CD4-positive, alpha-beta T cell treated with Interferon gamma for 1 hour (primary cell): Measurements from ENCODE around the gene LCN9.
"Not testable (repeated sequence)": the region's sequence is repeated elsewhere in the genome, so short reads cannot be mapped to it uniquely, and the experiment has no call there.

Experiments used
- DNase-seq: peaks from one replicate; pipeline ENCODE4 v3.0.0-alpha.2; 2020

Gene LCN9

DNA sequence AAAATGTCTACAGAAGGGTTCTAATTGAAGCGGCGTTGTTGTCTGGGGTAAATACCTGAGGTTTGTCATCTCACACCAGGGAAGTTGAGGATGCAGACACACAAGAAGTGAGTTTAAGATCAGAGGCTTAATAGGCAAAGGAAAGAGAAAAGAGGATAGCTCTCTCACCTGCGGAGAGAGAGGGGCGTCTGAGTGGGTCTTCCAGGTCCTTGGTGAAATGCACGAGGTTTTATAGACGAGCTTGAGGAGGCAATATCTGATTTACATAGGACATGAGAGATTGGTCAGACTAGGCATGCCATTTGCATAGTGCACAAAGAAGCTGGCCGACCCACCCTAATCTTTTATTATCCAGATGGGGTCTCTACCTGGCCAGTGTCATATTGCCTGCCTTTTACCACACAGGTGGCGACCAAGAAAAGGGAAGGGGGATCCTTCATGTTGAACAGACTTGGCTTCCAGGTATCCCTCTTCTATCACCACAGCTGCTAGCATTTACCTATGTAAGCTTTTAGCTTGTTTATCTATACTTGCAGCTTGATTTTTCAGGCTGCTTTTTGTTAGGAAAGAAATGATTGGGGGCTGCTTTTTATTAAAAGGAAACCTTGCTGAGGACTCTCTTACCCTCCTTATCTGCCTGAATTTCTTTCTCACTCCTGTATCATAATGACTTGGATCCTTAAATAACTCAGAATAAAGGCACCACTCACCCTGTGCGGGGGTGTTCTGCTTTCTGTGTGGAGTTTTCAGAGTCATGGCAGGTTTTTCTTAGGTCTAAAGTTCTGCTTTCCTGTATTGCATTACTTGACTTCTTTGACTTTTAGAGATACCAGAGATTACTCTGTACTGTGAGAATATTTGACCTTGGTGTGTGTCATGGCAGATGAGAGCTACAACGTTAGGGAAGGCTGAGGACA lies 14.4 kb upstream of the LCN9 start:
- DNase-seq, result no peak

DNA sequence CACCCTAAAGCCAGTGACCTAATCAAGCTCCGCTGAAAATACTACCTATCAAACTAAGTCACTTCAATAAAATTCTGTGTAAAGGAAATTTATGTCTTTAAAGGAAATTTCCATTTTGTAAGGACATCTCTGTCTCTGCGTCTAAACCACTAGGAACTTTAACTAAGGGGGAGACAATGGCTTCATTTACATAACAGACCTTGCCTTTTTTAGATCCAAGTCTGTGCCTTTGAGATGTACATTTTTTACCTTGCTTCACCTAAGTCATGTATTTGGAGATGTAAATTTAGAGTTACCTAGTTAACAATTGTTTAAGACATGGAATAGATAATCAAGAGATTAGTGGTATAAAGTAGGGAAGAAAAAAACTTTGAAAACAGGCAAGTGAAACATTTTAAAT lies 13.6 kb upstream of the LCN9 start:
- no peak for DNase-seq

DNA sequence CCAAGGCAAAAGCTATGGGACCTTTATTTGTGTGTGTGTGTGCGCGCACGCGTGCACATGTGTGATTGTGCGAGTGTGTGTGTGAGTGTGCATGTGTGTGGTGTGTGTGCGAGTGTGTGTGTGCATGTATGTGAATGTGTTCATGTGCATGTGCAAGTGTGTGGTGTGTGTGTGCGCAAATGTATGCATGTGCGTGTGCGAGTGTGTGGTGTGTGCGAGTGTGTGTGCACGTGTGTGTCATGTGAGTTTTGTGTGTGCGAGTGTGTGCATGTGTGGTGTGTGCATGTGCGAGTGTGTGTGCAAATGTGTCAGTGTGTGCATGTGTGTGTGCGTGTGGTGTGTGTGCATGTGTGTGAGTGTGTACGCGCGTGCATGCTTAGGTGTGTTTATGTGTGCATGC lies 12.7 kb upstream of the LCN9 start:
- DNase-seq, result no peak

DNA sequence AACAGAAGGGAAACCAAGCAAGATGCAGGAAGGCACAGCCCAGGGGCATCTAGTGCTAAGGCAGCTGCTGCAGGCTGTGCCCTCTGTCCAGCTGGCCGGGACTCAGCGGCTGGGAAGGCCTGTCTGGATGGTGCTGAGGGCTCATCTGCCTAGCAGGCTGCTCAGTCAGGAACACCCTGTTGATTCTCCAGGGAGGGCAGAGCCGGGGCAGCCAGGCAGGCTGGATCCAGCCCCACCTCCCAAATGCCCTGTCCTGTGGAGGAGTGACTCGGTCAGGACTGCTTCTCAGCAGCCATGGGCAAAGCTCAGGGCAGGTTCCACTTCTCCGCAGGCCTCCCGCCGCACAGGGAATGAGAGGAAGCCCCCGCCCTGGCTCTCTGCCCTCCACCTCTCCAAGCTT lies 7.8 kb upstream of the LCN9 start:
- no peak for DNase-seq

DNA sequence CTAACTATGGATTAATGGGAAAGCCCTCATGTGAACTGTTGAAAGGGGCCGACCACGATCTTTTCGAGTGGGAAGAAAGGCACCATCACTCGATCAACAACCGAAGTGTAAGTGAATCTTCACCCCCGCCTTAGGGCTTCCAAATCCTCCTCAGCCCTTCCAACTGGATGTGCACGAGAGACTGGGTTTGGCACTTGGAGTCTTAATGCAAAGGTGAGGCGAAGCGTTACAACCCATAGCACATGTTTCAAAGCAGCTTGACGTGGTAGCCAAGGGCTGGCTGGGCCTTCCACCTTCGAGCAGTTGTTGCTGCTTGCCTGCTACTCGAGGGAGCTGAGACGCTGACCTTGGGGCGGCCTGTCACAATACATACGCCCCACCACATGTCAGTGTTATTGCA lies 5.7 kb upstream of the LCN9 start:
- no peak for DNase-seq

DNA sequence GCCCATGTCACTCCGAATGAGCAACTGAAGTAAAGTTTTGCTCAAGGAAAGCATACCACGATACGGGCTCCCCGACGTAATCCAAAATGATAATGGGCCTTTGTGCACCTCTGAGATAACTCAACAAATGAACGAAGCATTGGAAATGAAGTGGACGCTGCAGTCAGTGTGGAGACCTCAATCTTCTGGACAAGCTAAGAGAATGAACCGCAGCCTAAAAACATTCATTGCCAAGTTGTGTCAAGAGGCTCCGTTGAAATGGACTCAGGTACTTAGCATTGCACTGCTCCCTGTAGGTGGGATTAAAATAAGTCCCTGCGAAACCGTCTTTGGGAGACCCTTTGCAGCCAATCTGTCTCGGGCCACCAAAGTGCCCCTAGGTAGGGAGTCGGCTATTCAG lies 3.9 kb upstream of the LCN9 start:
- DNase-seq, result no peak

DNA sequence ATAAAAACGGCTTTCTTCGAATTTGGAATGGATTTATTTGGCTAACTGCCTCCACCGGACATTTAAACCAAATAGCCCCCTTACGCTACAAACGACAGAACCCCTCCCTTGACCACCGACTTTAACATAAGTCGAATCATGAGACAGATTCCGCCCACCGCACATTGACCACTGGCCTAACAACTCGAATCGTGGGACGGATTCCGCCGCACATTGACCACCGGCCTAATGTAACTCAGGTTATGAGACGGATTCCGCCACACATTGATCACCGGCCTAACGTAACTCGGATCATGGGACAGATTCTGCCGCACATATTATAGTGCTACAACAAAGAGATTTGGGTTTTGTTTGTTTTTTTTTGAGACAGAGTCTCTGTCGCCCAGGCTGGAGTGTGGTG lies 2.7 kb upstream of the LCN9 start:
- no peak for DNase-seq

DNA sequence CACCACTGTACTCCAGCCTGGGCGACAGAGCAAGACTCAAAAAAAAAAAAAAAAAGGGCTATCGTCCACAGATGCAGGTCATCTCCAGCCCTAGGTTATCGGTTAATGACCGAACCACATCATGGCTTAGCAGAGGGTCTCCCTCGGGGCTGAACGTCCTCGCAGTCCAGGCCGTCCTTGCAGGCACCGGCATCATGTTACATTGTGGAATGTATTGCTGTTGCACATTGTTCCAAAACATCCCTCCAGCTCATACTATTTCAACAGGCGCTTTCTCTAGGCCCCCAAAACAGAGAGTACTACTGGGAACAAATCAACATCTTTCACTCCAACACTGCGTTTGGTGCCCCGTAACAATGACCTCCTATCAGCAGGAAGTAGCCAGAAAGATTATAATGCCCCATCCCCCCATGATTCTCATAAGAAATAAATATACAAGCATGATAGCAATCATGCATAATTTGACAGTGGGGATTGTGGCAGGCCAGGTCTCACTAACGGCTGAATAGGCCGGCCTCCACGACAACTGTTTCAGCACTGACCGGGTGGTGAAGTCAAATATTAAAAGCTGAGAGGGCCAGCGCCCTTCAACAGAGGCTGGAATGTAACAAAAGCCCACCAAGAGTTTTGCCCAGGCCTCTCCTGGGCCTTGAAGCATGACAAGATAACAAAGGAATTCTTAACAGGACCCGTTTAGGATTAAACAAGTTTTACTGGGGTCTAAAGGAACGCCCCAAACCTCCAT lies 1.1 kb upstream of the LCN9 start:
- no peak for DNase-seq

DNA sequence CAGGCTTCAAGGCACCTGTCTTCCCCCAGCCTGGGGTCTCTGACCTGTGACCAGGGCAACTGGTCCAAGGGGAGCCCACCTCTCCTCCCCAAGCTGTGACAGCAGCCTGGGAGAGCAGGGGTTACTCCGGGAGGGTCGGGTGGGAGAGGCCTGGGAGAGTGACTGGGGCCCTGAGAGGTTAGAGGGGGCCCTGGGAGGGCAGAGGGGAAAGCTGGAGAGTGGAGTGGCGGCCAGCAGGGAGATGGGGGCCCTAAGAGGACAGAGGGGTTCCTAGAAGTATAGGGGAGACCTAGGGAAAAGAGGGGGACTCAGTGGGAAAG lies 302 bp downstream of the LCN9 start:
- no peak for DNase-seq

DNA sequence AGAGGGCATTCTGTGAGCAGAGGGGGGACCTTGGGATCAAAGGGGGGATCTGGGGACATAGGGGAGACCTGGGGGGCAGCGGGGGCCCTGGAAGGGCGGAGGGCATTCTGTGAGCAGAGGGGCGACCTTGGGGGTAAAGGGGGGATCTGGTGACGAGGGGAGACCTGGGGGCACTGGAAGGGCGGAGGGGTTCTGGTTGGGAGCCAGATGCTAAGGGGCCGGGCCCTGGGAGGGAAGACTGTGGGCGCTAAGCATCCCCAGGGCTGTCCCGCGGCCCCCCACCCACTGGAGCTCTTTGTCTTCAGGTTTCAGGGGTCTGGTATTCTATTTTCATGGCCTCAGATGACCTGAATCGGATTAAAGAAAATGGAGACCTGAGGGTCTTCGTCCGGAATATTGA lies 748 bp downstream of the LCN9 start:
- DNase-seq, result no peak

DNA sequence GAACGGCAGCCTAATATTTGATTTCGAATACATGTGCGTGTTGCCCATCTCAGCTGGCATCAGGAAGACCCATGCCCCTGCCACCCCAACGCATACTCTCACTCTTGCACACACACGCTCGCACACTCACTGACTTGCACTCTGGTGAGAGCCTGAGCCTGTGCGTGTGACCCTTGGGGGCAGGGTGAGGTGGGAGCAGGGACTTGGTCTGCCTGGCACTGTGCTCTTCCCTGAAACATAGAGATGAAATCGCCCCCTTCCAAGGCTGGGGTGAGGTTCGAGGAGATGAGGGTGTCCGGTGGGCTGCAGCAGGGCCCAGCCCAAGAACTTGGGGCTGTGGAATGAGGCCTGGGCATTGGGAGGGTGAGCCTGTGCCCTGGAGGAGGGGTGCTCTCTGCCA lies 1.2 kb downstream of the LCN9 start:
- no peak for DNase-seq

DNA sequence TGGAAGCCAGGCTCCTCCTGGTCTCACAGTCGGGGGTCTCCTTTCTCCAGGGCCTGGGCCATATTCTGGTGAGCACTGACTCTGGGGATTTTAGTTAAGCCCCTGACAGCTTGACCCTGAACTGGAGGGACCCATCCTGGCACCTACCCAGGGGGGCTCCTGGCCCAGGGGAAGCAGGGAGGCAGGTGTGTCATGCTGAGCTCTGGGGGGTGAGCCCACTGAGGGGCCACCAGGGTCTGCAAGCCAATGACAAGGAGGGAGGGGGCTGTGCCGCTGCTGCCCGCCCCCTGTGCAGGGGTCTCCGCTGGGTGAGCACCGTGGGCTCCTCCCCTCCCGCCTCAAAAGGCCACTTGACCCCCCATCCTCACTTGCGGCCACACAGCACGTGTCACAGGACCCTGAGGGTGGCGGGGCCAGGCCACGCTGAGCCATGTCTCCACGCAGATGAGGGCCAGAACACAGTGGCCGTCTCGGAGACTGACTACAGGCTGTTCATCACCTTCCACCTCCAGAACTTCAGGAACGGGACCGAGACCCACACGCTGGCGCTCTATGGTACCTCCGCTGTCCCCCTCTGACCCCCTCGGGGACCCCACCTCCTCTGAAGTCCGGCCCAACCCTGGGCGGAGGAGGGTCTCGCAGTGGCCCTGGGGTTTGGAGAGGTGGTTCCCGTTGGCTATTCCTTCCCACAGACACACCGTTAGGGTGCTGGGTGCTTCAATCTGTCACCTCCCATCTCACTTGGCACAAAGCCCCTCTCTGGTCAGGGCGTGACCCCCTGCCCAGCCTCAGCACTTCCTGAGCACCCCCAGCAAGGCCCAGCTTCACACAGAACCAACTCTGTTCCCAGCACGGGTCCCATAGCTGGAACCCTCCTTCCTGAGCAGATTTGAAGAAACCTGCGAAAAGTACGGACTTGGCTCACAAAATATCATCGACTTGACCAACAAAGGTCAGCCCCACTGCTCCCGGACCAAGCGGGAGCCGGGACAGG lies 2.0 kb downstream of the LCN9 start:
- DNase-seq, result no peak

DNA sequence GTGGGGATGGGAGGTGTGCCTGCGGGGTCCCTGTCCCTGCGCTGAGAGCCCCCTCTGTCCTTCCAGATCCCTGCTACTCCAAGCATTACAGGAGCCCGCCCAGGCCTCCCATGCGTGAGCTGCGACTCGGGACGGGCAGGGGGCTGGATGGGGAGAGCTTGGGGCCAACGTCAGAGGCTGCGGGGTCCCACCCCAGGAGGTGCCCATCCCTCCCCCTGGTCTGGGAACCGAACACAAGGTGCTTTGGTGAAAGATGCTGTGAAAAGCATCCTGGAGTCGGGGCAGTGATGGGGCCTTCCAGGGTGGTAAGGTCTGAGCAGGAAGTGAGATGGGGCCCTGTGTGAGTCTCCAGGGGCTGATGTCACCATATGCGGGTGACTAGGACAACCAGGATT lies 2.7 kb downstream of the LCN9 start:
- no peak for DNase-seq

DNA sequence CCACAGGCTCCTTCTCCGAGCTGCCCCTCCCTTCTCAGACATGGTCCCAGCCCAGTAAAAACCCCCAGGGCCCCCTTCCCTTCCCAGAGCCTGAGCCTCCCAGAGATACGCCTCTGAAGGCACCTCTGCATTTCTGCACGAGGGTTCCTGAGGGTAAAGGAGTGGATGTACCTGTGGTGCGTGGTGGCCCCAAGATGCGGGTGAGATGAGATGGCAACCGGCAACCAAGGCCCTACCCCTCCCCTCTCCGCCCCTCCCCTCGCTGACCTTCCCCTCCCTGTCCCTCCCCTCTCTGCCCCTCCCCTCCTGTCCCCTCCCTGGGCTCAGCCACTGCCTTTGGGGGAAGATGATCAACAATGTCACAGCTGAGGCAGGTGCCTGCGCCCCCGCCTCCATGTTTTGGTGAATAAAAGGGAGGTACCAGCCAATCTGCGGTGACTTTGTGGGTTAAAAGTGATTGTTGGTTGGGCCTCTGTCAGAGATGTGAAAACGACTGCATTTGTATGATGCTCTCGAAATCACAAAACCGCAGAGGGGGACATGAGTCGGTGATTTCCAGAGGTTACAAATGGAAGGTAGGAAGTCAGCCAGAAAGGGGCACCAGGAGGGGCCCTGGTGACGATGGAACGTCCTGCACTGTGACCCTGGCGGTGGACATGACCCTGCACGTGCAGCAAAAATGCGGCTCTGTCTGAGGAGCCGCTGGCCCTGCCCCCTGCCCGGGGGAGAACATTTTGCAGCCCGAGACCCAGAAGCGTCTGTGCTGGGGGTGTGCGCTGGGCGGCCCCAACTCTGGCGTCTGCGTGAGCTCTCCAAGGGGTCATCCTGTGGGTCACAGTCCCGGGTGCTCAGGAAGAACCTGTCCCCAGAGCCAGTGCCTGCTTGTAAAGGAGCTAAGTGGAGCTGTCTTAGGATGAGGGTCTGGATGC lies 3.7 kb downstream of the LCN9 start:
- no peak for DNase-seq

DNA sequence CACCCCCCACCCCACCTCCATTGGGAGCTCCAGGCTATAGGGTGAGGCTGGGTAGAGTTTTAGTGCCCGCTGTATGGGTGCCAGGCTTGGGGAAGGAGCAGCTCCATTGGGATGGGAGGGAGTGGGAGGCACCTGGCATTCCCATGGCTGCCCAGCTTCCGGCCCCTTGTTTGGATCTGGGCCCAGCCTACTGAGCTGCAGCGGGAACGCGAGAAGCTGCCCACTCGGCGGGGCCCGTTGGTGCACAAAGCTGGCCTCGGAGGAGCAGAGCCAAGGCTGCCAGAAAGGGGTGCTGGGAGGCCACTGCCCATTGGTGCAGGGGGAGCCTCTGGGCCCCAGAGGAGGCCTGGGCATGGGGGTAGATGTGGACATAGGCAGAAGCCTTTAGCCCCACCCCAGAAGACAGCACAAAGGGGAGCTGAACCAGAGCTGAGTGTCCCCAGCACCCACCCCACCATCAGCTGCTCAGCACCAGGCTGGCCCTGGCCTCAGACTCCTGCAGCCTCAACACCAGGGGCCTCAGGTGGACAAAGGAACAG lies 4.4 kb downstream of the LCN9 start:
- no peak for DNase-seq

DNA sequence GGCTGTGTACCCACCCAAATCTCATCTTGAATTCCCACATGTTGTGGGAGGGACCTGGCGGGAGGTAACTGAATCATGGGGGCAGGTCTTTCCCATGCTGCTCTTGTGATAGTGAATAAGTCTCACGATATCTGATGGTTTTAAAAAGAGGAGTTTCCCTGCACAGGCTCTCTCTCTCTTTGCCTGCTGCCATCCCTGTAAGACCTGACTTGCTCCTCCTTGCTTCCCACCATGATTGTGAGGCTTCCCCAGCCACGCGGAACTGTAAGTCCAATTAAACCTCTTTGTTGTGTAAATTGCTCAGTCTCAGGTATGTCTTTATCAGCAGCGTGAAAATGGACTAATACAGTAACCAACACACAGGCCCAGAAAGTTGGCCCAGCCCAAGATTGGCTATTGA lies 5.9 kb downstream of the LCN9 start:
- DNase-seq, result not testable (repeated sequence)

DNA sequence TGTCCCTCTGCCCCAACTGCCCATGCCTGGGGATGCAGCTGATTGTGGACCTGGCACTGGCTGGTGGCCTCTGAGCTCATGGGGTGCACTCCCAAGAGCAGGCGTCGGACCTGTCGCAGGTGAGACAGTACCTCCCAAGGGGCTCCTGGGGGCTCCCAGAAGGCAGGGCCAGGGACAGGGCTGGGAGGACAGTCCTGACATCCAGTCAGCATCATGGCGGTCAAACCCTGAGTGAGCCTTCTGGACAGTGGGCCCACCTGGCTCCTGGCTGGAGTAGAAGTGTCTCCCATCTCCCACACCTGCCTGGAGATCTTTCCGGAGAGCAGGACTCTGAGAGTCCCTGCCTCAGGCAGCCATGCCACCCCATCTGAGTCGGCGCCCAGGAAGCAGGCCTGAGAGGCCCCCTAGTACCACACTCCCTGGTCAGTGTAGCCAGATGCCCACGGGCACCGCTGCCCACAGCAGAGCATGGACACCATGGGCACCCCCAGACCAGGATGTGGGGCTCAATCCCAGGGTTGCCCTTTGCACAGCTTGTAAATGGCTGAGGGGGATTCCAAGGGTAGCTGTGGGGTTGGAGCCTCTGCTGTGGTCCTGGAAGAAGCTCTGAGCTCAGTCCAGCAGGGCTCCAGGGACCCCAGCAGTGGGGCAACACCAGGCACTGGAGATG lies 6.6 kb downstream of the LCN9 start:
- DNase-seq, result no peak

DNA sequence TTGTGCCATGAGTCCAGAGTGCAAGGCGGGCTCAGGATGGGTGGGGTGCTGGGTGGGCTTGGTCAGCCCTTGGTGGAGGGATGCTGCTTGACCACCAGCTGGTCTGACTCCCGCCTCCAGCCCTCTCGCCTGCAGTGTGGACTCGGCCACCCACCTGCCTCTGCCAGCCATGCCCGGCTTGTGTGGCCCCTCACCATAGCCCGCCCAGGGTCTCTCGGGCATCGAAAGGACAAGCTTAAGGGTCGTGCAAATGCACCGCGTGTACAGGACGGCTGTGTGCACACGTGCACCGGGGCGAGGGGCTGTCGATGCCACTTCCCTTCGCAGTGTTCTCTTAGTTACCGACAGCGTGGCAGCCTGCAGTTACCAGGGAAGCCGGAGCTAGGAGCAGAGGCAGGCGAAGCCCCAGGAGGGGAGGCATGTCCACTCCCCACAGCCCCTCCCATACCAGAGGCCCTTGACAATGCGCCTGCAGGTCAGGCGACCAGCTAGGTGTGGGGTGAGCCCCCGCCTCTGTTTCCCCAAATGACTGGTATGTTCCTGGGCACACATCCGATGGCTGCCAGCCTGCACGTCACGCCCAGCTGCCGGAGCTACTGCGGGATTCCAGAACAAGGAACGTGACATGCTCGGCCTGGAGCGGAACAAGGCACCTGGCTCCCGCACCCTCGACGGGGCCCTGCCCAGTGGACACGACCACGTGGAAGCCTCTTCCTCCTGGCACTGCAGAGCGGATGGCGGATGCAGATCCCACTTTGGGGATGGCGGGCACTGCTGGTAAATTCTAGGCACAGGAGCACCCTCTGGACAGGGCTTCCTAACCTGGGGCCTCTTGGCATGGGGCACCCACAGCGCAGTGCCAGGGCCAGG lies 7.8 kb downstream of the LCN9 start:
- DNase-seq, result no peak

DNA sequence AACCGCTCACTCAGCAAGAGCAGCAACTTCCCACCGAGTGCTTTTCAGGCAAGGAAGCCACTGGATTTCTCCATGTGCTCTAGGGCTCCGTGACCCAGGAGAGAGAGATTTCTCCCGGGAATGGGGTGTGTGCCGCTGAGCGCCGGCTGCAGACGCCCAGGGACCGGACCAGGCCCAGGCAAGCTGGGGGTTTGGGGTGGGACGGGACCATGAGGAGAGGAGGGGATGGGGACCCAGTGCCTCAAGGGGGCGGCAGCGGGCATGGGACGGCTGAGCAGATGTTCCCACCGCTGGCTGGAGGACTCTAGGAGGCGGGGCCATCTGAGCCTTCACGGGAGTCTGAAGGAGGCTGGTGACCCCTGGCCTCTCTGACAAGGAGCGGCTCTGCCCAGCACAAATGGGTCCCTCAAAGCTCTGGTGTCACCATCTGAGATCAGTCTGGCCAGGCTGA lies 8.5 kb downstream of the LCN9 start:
- no peak for DNase-seq

DNA sequence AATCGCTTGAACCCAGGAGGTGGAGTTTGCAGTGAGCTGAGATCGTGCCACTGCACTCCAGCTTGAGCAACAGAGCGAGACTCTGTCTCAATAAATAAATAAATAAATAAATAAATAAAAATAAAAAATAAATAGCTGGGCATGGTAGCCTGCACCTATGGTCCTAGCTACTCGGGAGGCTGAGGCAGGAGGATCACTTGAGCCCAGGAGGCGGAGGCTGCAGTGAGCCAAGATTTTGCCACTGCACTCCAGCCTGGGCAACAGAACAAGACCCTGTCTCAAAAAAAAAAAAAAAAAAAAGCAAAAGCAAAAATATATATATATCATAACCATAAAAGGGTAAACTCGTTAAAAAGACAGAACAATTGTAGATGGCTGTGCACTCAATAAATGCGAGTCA lies 9.7 kb downstream of the LCN9 start:
- DNase-seq, result not testable (repeated sequence)
